GM12872 (cell line): ENCODE data around the gene ZNF423.

ENCODE experiments used
- TF ChIP-seq, protein P1 (sequence below): IDR thresholded peaks from 3 replicates; pipeline ENCODE4 v1.5.1; 2011; ENCODE audit warnings: low read depth, mild to moderate bottlenecking, low read length, moderate library complexity; ENCODE audit not compliant: insufficient read depth

Gene ZNF423

GRCh38 chr16:49585143-49585832, 270.6 kb downstream of the ZNF423 start:
- TF ChIP-seq, protein P1, sequence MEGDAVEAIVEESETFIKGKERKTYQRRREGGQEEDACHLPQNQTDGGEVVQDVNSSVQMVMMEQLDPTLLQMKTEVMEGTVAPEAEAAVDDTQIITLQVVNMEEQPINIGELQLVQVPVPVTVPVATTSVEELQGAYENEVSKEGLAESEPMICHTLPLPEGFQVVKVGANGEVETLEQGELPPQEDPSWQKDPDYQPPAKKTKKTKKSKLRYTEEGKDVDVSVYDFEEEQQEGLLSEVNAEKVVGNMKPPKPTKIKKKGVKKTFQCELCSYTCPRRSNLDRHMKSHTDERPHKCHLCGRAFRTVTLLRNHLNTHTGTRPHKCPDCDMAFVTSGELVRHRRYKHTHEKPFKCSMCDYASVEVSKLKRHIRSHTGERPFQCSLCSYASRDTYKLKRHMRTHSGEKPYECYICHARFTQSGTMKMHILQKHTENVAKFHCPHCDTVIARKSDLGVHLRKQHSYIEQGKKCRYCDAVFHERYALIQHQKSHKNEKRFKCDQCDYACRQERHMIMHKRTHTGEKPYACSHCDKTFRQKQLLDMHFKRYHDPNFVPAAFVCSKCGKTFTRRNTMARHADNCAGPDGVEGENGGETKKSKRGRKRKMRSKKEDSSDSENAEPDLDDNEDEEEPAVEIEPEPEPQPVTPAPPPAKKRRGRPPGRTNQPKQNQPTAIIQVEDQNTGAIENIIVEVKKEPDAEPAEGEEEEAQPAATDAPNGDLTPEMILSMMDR: no peak

DNA sequence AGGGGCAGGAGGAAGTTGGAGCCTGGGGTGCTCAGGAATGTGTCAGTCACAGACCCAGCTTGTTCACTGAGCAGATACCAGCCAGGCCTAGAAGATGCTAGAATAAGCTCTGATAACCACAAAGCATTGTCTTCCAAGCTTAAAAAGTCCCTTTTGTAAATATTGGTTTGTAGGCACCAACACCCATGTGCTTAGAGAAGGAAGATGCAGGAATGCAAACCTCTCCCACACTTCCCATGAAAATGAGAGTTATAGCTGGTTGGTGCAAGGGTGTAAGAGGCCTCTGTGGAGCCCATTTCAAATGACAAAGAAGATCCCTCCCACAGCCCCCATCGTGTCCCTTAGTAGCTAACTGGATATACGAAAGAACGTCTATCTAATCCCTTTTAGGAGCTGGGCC, 272.0 kb downstream of the ZNF423 start:
- TF ChIP-seq, protein P1: no peak

- TF ChIP-seq, protein P1: no peak
Measured at GRCh38 chr16:49581630-49582298, 274.1 kb downstream of the ZNF423 start.

- TF ChIP-seq, protein P1: no peak
Measured at GRCh38 chr16:49580751-49581303, 275.1 kb downstream of the ZNF423 start.

DNA sequence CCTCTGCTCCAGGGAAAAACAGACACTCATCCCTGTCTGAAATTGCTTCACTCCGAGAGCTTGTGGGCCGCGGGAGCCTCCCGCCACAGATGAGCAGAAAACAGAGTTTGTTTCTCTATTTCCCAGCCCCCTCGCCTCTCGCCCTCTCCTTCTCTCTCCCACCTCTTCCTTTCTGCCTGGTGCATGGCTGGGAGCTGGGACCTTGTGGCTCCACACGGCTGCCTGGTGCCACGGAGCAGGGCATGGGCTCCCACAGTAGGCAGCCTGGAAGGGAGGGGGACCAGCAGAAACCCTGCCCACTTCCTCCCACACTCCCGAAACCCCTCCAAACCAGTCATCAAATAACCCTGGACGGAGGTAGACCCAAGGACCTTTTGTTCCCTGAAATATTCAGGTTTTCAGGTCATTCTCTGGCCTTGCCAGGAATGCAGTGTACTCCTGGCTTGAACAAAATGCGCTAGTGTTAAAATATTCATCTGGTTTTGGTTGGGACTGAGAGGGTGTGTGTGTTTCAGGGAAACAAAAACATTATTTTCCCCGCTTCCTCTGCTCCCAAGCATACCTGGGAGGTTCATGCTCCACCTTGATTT, 277.4 kb downstream of the ZNF423 start:
- TF ChIP-seq, protein P1: no peak

DNA sequence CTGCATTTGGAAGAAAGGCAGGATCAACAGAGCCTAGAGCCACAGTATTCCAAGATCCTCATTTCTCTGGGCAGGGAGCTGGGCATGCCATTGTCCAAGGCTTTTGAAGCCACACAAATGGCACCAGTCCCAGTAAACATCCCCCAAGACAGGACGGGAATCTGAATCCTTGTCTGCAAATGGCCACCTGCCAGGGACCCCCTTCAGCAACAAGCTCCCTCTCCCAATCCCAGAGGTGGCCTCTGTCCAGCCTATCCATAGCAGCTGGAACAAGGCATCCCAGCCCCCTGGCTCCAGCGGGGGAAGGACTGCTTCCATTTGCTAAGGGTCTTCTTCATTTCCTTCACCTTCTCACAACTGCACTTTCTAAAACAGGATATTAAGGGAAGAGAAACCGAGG, 277.9 kb downstream of the ZNF423 start:
- TF ChIP-seq, protein P1: no peak

DNA sequence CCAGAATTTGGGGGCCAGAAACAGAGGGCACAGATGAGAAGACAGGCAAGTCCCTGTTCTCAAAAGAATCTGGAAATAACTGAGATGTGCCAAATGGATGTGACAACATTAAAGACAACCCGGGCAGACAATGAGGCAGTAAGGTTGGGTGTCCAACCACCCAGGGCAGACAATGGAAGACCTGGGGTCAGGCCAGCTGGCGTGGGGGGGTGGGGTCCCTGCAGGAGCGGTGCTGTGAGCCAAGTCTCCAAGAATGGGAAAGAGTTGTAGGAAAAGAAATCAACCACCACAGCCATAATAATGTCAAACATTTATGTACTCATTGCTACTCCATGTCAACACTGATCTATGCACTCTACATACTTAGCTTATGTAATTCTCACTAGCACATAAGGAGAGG, 279.0 kb downstream of the ZNF423 start:
- TF ChIP-seq, protein P1: no peak
